Measurements from ENCODE around the gene GNAL. TPM values are rescaled to one million over a fixed set of nuclear protein-coding genes. Genes with fewer than 3 reads are reported as not detected.
"Not testable (repeated sequence)": the region's sequence is repeated elsewhere in the genome, so short reads cannot be mapped to it uniquely, and the experiment has no call there.

GNAL gene
- total RNA-seq, 1 experiment from 2014 or later: 28.4 TPM

GRCh38 chr18:11678211-11678610 lies 10.9 kb upstream of the GNAL start:
- no peak for TF ChIP-seq CTCF (IDR thresholded peaks at IDR 0.05; ENCODE audit: insufficient read depth in 1 of 2, low read depth in 1 of 2, low read length in 1 of 2, severe bottlenecking in 1 of 2, unreplicated experiment in 1 of 2)
- Mint-ChIP-seq H3K36me3 (ENCODE audit: insufficient read depth, unreplicated experiment) (no peaks in the 10 kb centered on the region), H3K27me3 (ENCODE audit: insufficient read depth, unreplicated experiment) (peaks cover 9% of the 10 kb centered on the region), H3K4me1 (ENCODE audit: low read depth, unreplicated experiment) (no peaks in the 10 kb centered on the region), H3K9me3 (ENCODE audit: unreplicated experiment) (no peaks in the 10 kb centered on the region), H3K4me3 (ENCODE audit: unreplicated experiment) (no peak overlapping the region), H3K27ac (ENCODE audit: unreplicated experiment) (no peak overlapping the region)
- H3K36me3 ChIP-seq (ENCODE audit: control insufficient read depth, insufficient read depth, low read length): no peaks in the 10 kb centered on the region
- H3K27me3 ChIP-seq (replicated peaks; ENCODE audit: control insufficient read depth, insufficient read depth, low read length): no peaks in the 10 kb centered on the region
- no peak for DNase-seq
- H3K4me1 ChIP-seq: no peaks in the 10 kb centered on the region
- intact Hi-C loops (cut with micrococcal nuclease; ENCODE audit: unreplicated experiment): no loop called here
- no peaks in the 10 kb centered on the region for H3K9me3 ChIP-seq
- CTCF ChIA-PET: interaction anchor here (1.2 kb wide), 1 partner anchor 50 kb away, joined by 4 read pairs; no protein-coding TSS in a partner anchor
- no peak overlapping the region for H3K4me3 ChIP-seq (ENCODE audit: low read depth, low read length)
- BruUV-seq (replicated peaks): no TSS peak
- POLR2A ChIA-PET: no interaction called here

- Histone ChIP-seq H3K4me1 (no peaks in the 10 kb centered on the region), H3K27me3 (replicated peaks; ENCODE audit: control insufficient read depth, insufficient read depth, low read length) (no peaks in the 10 kb centered on the region), H3K36me3 (ENCODE audit: control insufficient read depth, insufficient read depth, low read length) (no peaks in the 10 kb centered on the region), H3K4me3 (ENCODE audit: low read depth, low read length) (peak overlapping the region; percentile 62), H3K9me3 (no peaks in the 10 kb centered on the region)
- CTCF ChIA-PET: interaction anchor here (0.6 to 1.6 kb wide), 3 partner anchors 35 to 38 kb away, joined by 3 to 6 read pairs (median 4); no protein-coding TSS in a partner anchor
- Mint-ChIP-seq H3K36me3 (ENCODE audit: insufficient read depth, unreplicated experiment) (peaks cover 7% of the 10 kb centered on the region), H3K27me3 (ENCODE audit: insufficient read depth, unreplicated experiment) (peaks cover 3% of the 10 kb centered on the region), H3K9me3 (ENCODE audit: unreplicated experiment) (no peaks in the 10 kb centered on the region), H3K27ac (ENCODE audit: unreplicated experiment) (no peak overlapping the region), H3K4me1 (ENCODE audit: low read depth, unreplicated experiment) (peaks cover 7% of the 10 kb centered on the region), H3K4me3 (ENCODE audit: unreplicated experiment) (peak overlapping the region; percentile 68)
- DNase-seq: peak; percentile 58 to 66
- intact Hi-C loops (cut with micrococcal nuclease; ENCODE audit: unreplicated experiment): no loop called here
- no TSS peak for BruUV-seq (replicated peaks)
- POLR2A ChIA-PET: interaction anchor here (0.6 to 1.0 kb wide), 3 partner anchors 12 to 291 kb away, joined by 3 to 6 read pairs (median 3); partner anchors contain the start of gene IMPA2
- TF ChIP-seq CTCF (IDR thresholded peaks at IDR 0.05; ENCODE audit: insufficient read depth in 1 of 2, low read depth in 1 of 2, low read length in 1 of 2, severe bottlenecking in 1 of 2, unreplicated experiment in 1 of 2): no peak
These were observed 853 bp downstream of the GNAL start for GRCh38 chr18:11689669-11690565.

- H3K9me3 ChIP-seq; H3K27me3 ChIP-seq (replicated peaks; ENCODE audit: control insufficient read depth, insufficient read depth, low read length); H3K4me3 ChIP-seq (ENCODE audit: low read depth, low read length); H3K36me3 ChIP-seq (ENCODE audit: control insufficient read depth, insufficient read depth, low read length); H3K4me3 Mint-ChIP-seq (ENCODE audit: unreplicated experiment); DNase-seq; BruUV-seq (replicated peaks); H3K4me1 ChIP-seq; H3K4me1 Mint-ChIP-seq (ENCODE audit: low read depth, unreplicated experiment); H3K27ac Mint-ChIP-seq (ENCODE audit: unreplicated experiment); H3K36me3 Mint-ChIP-seq (ENCODE audit: insufficient read depth, unreplicated experiment); H3K9me3 Mint-ChIP-seq (ENCODE audit: unreplicated experiment); H3K27me3 Mint-ChIP-seq (ENCODE audit: insufficient read depth, unreplicated experiment); intact Hi-C loops (cut with micrococcal nuclease; ENCODE audit: unreplicated experiment): not testable (repeated sequence)
- POLR2A ChIA-PET: interaction anchor here (0.9 kb wide), 1 partner anchor 12 kb away, joined by 3 read pairs; no protein-coding TSS in a partner anchor
- CTCF ChIA-PET: interaction anchor here (1.6 kb wide), 1 partner anchor 38 kb away, joined by 4 read pairs; no protein-coding TSS in a partner anchor
These were observed 1.6 kb downstream of the GNAL start for GRCh38 chr18:11690660-11691059.

All from Caco-2 (cell line).